H1 (cell line): ENCODE data around the gene TTC27. TPM values are rescaled to one million over a fixed set of nuclear protein-coding genes. Genes with fewer than 3 reads are reported as not detected.

Source experiments
- ASH2L ChIP-seq: fragments of 200-600, 300-600 bp; sonication (generic); IDR thresholded peaks from one replicate; pipeline ENCODE4 v1.7.1; 2017; ENCODE audit warnings: low read length
- CHD1 ChIP-seq: IDR thresholded peaks from 2 replicates; pipeline ENCODE4 v1.6.1; 2012; ENCODE audit warnings: low read depth, low read length, improper control_type of control experiment
- RBBP5 ChIP-seq: IDR thresholded peaks from 2 replicates; pipeline ENCODE4 v1.7.1; 2012; ENCODE audit warnings: low read depth, mild to moderate bottlenecking, inconsistent platforms, low read length, moderate library complexity, borderline replicate concordance
- SP1 ChIP-seq: IDR thresholded peaks from 2 replicates; pipeline ENCODE4 v1.6.1; 2011; ENCODE audit warnings: low read depth, low read length
- USF2 ChIP-seq: IDR thresholded peaks from 2 replicates; pipeline ENCODE4 v1.6.1; 2011; ENCODE audit warnings: low read length, improper control_type of control experiment
- YY1 ChIP-seq: IDR thresholded peaks from 2 replicates; pipeline ENCODE4 v1.6.1; 2011; ENCODE audit warnings: low read depth, mild to moderate bottlenecking, low read length
- ZNF274 ChIP-seq: IDR thresholded peaks from 2 replicates; pipeline ENCODE4 v1.7.0; 2012; ENCODE audit warnings: low read length, borderline replicate concordance; ENCODE audit errors: extremely low read depth
- polyA plus RNA-seq, 7 experiments: library from polyadenylated mRNA; depleted of rRNA in 3 of 7; stranded (reverse) in 5 of 7; unstranded in 2 of 7; fragments of >200 nt in 5 of 7; fragments of 200-250 nt in 2 of 7; gene quantifications; 1 replicate in 5 of 7; 2 replicates in 1 of 7; 4 replicates in 1 of 7; pipeline versions ENCODE4 v1.2.1 to v1.2.3, GENCODE V29; 2011 to 2013; ENCODE audit warnings: missing spikeins in 2 of 7, mixed read lengths in 2 of 7
- total RNA-seq: library from RNA; stranded (reverse); fragmentation: NEBNext Ultra II Directional; extraction: Animal tissue kit (Norgen Biotek cat#: 25700); gene quantifications from 2 replicates; pipeline ENCODE4 v1.2.1, GENCODE V29; 2021
- TF ChIP-seq, protein P1 (sequence below): IDR thresholded peaks from 2 replicates; pipeline ENCODE4 v1.6.1; 2012; ENCODE audit warnings: inconsistent platforms
- TF ChIP-seq, protein P2 (sequence below): fragments of 300-600 bp; sonication (generic); IDR thresholded peaks from 2 replicates; pipeline ENCODE4 v1.7.1; 2012; ENCODE audit warnings: low read length, moderate library complexity, mild to moderate bottlenecking, inconsistent platforms; ENCODE audit not compliant: insufficient replicate concordance

TTC27 gene
- total and polyA plus RNA-seq, 2 of the 8 experiments (the other 6 are each of a cell fraction or from before 2014, with no cell fraction given), result 13.8 to 29.1 TPM

GRCh38 chr2:32683520-32684086 lies 55.8 kb downstream of the TTC27 start (continued):
- TF ChIP-seq YY1 (no peak), USF2 (no peak), CHD1 (no peak), ZNF274 (no peak), SP1 (no peak), ASH2L (no peak), RBBP5 (no peak)
- TF ChIP-seq, protein P1, sequence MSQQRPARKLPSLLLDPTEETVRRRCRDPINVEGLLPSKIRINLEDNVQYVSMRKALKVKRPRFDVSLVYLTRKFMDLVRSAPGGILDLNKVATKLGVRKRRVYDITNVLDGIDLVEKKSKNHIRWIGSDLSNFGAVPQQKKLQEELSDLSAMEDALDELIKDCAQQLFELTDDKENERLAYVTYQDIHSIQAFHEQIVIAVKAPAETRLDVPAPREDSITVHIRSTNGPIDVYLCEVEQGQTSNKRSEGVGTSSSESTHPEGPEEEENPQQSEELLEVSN, result no peak
- TF ChIP-seq, protein P2, sequence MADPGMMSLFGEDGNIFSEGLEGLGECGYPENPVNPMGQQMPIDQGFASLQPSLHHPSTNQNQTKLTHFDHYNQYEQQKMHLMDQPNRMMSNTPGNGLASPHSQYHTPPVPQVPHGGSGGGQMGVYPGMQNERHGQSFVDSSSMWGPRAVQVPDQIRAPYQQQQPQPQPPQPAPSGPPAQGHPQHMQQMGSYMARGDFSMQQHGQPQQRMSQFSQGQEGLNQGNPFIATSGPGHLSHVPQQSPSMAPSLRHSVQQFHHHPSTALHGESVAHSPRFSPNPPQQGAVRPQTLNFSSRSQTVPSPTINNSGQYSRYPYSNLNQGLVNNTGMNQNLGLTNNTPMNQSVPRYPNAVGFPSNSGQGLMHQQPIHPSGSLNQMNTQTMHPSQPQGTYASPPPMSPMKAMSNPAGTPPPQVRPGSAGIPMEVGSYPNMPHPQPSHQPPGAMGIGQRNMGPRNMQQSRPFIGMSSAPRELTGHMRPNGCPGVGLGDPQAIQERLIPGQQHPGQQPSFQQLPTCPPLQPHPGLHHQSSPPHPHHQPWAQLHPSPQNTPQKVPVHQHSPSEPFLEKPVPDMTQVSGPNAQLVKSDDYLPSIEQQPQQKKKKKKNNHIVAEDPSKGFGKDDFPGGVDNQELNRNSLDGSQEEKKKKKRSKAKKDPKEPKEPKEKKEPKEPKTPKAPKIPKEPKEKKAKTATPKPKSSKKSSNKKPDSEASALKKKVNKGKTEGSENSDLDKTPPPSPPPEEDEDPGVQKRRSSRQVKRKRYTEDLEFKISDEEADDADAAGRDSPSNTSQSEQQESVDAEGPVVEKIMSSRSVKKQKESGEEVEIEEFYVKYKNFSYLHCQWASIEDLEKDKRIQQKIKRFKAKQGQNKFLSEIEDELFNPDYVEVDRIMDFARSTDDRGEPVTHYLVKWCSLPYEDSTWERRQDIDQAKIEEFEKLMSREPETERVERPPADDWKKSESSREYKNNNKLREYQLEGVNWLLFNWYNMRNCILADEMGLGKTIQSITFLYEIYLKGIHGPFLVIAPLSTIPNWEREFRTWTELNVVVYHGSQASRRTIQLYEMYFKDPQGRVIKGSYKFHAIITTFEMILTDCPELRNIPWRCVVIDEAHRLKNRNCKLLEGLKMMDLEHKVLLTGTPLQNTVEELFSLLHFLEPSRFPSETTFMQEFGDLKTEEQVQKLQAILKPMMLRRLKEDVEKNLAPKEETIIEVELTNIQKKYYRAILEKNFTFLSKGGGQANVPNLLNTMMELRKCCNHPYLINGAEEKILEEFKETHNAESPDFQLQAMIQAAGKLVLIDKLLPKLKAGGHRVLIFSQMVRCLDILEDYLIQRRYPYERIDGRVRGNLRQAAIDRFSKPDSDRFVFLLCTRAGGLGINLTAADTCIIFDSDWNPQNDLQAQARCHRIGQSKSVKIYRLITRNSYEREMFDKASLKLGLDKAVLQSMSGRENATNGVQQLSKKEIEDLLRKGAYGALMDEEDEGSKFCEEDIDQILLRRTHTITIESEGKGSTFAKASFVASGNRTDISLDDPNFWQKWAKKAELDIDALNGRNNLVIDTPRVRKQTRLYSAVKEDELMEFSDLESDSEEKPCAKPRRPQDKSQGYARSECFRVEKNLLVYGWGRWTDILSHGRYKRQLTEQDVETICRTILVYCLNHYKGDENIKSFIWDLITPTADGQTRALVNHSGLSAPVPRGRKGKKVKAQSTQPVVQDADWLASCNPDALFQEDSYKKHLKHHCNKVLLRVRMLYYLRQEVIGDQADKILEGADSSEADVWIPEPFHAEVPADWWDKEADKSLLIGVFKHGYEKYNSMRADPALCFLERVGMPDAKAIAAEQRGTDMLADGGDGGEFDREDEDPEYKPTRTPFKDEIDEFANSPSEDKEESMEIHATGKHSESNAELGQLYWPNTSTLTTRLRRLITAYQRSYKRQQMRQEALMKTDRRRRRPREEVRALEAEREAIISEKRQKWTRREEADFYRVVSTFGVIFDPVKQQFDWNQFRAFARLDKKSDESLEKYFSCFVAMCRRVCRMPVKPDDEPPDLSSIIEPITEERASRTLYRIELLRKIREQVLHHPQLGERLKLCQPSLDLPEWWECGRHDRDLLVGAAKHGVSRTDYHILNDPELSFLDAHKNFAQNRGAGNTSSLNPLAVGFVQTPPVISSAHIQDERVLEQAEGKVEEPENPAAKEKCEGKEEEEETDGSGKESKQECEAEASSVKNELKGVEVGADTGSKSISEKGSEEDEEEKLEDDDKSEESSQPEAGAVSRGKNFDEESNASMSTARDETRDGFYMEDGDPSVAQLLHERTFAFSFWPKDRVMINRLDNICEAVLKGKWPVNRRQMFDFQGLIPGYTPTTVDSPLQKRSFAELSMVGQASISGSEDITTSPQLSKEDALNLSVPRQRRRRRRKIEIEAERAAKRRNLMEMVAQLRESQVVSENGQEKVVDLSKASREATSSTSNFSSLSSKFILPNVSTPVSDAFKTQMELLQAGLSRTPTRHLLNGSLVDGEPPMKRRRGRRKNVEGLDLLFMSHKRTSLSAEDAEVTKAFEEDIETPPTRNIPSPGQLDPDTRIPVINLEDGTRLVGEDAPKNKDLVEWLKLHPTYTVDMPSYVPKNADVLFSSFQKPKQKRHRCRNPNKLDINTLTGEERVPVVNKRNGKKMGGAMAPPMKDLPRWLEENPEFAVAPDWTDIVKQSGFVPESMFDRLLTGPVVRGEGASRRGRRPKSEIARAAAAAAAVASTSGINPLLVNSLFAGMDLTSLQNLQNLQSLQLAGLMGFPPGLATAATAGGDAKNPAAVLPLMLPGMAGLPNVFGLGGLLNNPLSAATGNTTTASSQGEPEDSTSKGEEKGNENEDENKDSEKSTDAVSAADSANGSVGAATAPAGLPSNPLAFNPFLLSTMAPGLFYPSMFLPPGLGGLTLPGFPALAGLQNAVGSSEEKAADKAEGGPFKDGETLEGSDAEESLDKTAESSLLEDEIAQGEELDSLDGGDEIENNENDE, result no peak
